NCI-H2029 treated with DMSO at 0.1 percent for 48 hours (cell line): Measurements from ENCODE around the gene UBE2C.
"Not testable (repeated sequence)": the region's sequence is repeated elsewhere in the genome, so short reads cannot be mapped to it uniquely, and the experiment has no call there.

ENCODE experiments used
- DNase-seq: peaks from one replicate; lab custom pipeline; 2025; lab: John Stamatoyannopoulos, UW

Gene UBE2C

GRCh38 chr20:45797955-45798354 is 14.5 kb upstream of the UBE2C start:
- not testable (repeated sequence) for DNase-seq

GRCh38 chr20:45798935-45799642 is 13.4 kb upstream of the UBE2C start:
- DNase-seq = peak; percentile 47

GRCh38 chr20:45801851-45802250 is 10.6 kb upstream of the UBE2C start:
- no peak for DNase-seq

GRCh38 chr20:45810191-45810970 is 2.1 kb upstream of the UBE2C start:
- no peak for DNase-seq

DNA sequence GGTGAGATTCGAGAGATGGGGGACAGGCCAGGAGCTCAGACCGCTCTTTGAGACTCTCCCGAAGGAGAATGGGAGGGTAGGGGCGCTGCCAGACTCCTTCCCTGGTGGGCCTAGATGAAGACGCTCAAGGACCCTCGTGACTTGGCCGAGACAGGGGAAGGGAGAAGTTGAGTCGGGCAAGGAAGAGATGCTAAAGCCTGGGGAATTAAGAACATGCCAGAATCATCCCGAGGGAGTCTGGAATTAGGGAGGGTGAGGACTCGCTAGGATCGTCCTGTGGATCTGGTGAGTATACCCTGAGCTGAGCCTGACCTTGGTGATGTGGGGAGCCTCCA is 529 bp downstream of the UBE2C start:
- DNase-seq = no peak

DNA sequence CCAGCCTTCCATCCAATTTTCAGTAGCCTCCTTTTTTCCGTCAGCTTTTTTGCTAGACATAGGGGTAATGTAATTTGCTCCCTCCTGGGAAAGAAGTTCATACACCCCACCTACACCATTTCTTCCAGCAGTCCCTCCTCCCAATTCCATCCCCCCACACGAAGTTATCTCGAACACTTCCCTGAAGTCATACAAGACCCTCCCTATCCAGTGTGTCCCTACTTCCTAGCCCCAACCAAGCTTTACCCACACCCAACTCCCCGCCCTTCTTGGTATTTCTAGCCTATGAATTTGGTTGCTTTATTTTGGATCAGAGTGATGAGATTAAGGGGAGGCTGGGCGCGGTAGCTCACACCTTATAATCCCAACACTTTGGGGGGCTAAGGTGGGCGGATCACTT is 1.0 kb downstream of the UBE2C start:
- no peak for DNase-seq

GRCh38 chr20:45814314-45814713 is 1.9 kb downstream of the UBE2C start:
- no peak for DNase-seq

DNA sequence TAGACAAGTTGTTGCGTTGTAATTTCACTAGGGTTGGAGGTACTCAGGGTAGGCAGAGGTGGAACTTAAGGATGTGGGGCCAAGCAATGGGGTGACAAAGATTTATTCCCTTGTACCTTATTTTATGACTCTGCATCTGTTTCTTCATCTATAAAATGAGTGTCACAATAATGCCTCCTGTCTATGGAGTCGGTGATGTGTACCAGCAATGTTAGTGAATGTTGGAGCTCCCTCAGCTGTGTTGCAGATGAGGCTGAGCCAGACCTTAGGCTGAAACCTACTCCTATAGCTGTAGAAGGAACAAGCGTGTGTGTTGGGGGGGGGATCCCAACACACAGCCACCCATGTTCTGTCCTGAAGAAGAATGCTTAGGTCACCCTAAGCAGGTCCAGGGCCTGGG is 4.5 kb downstream of the UBE2C start:
- no peak for DNase-seq

- DNase-seq = no peak
These were observed 5.1 kb downstream of the UBE2C start for GRCh38 chr20:45817376-45818194.

DNA sequence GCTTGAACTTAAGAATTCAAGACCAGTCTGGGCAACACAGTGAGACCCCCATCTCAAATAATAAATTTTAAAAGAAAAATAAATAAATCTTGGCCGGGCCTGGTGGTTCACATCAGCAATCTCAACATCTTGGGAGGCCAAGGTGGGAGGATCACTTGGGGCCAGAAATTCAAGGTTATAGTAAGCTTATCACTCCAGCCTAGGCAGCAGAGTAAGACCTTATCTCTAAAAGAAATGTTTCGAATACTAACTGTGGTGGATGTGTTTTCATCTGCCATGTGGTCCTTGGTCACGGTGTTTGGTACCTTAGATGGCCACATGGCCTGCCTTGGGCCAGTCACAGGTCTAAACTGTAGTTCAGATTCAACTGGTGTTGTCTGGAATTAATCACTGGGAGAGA is 5.8 kb downstream of the UBE2C start:
- DNase-seq = no peak

GRCh38 chr20:45819466-45819865 is 7.0 kb downstream of the UBE2C start:
- DNase-seq = no peak

- DNase-seq = no peak
These were observed 9.5 kb downstream of the UBE2C start for GRCh38 chr20:45821947-45822346.

DNA sequence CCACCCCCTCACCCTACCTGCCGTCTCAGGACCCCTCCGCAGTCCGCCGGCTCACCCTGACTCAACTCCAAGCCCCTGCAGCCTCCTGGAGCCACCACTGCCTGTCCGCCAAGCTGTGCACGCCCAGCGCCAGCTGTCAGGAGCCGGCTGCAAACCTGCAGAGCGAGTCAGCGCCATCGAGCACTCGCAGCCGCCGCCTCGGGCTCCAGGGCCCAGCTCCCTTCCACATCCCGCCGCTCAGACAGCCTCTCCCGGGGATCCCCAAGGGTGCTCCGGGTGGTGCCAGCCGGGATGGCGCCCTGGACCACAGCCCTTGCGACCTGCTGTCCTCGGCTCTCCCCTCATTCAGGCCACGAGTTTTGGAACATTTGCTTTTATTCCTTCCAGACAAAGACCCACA is 10.4 kb downstream of the UBE2C start:
- no peak for DNase-seq

- DNase-seq = peak; percentile 17
These were observed 11.7 kb downstream of the UBE2C start for GRCh38 chr20:45823949-45824835.

DNA sequence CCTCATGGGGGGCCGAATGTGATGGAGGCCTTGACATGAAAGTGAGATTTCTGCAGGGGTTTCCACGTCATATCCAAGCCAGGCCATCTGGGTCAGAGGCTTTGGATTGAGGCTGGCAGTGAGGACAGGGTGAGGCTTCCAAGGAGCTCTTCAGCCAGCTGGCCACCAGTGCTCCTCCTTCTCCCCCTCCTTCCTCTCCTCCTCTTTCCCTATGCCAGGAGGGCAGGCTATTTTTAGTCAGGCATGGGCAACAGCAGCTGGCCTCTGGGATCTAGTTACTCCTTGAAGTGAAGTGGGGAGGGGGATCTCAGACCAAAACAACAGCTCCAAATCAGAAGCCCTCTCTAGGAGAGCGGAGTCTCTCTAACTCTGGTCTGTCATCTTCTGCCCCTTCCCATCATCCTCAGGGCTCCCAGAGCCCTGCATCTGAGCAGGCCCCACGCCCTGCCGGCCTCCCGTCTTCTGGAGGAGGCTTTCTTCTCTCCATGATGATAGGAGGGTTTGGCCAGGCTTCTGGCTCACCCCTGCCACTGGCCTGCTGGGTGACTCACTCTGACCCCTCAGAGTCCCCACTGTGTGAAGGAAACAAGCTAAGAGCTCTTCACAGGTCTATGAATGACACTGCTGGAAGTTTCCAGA is 14.1 kb downstream of the UBE2C start:
- no peak for DNase-seq

- no peak for DNase-seq
These were observed 14.7 kb downstream of the UBE2C start, which contains the start of gene TNNC2 for GRCh38 chr20:45827030-45827652. TNNC2 (minus strand) TSS chr20:45827312; CDS start chr20:45827248, 64 bp downstream.

DNA sequence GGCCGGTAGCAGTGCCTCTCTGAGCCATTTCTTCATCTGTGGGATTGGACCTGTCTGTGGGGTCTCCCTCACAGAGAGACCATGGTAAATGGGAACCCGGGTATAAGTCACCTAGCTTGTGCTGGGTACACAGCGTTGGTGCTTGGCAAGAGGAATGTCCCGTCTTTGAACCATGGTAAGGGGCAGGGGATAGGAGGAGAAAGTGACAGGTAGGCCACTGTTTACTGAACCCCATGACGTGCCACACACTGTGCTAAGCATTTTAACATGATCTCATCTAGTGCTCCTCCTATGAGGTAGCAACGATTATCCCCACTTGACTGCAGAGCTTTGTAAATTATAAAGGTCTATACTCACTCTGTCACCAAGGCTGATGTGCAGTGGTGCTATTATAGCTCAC is 15.3 kb downstream of the UBE2C start:
- DNase-seq = no peak

GRCh38 chr20:45828589-45828988 is 16.1 kb downstream of the UBE2C start:
- no peak for DNase-seq

DNA sequence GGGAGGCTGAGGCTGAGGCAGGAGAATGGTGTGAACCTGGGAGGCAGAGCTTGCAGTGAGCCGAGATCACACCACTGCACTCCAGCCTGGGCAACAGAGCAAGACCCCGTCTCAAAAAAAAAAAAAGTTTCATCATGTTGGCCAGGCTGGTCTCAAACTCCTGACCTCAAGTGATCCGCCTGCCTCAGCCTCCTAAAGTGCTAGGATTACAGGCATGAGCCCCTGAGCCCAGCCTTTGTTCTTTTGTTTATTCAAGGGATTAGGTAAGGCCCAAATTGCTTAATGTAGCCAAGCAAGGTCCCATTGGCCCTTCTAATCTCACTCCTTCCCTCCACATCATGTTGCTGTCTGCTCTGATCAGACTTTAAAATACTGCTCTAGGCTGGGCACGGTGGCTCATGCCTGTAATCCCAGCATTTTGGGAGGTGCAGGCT is 17.2 kb downstream of the UBE2C start:
- not testable (repeated sequence) for DNase-seq

GRCh38 chr20:45832619-45833018 is 20.2 kb downstream of the UBE2C start:
- no peak for DNase-seq
